Body of pancreas (tissue), 4 donors: ENCODE measurements around the gene CD274.

Source experiments
- POLR2A ChIP-seq, 3 donors: fragments of 450-650 bp; IDR thresholded peaks; one replicate each; pipeline ENCODE4 v1.6.1; 2016; ENCODE audit warnings: antibody characterized with exemption in 3 of 3, mild to moderate bottlenecking in 2 of 3
- TF ChIP-seq, protein P1 (sequence below), 7 experiments: fragments of 450-650 bp in 4 of 7; fragments of 200-600 bp in 3 of 7; sonication (generic) in 3 of 7; IDR thresholded peaks; one replicate each; pipeline ENCODE4 v1.5.1; 2016 to 2019; ENCODE audit warnings: antibody characterized with exemption in 7 of 7

- TF ChIP-seq, protein P1, sequence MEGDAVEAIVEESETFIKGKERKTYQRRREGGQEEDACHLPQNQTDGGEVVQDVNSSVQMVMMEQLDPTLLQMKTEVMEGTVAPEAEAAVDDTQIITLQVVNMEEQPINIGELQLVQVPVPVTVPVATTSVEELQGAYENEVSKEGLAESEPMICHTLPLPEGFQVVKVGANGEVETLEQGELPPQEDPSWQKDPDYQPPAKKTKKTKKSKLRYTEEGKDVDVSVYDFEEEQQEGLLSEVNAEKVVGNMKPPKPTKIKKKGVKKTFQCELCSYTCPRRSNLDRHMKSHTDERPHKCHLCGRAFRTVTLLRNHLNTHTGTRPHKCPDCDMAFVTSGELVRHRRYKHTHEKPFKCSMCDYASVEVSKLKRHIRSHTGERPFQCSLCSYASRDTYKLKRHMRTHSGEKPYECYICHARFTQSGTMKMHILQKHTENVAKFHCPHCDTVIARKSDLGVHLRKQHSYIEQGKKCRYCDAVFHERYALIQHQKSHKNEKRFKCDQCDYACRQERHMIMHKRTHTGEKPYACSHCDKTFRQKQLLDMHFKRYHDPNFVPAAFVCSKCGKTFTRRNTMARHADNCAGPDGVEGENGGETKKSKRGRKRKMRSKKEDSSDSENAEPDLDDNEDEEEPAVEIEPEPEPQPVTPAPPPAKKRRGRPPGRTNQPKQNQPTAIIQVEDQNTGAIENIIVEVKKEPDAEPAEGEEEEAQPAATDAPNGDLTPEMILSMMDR (IDR thresholded peaks at IDR 0.05), result no peak
- TF ChIP-seq POLR2A (IDR thresholded peaks at IDR 0.05), result no peak
Measured at GRCh38 chr9:5511935-5512580, 61.7 kb downstream of the CD274 start.
